Measurements from ENCODE around the gene BMP8A. TPM values are rescaled to one million over a fixed set of nuclear protein-coding genes. Genes with fewer than 3 reads are reported as not detected.

Gene BMP8A
- total RNA-seq, 1 experiment from 2014 or later, result 0.54 TPM

DNA sequence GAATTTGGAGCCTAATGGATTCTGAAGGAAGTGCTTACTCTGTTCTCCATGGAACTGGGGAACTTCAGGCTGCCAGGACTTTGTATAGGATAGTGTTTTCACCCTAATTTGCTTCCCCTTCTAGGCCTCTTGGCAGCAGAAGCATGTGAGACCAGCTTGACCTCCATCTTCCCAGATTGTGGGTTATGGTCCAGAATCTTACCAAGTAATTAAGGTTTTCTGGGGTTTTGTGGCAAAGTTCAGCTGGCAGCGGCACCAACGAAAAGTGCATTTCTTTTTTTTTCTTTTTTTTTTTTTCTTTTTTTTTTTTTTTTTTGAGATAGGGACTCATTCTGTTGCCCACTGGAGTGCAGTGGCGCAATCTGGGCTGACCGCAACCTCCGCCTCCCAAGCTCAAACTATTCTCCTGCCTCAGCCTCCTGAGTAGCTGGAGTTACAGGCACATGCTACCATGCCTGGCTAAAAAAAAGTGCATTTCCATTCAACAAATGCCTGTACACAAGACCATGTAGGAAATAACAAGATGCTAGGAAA, 3.4 kb upstream of the BMP8A start:
- Histone ChIP-seq H3K27ac (ENCODE audit: low read length) (no peak overlapping the region), H3K4me3 (ENCODE audit: low read depth in 2 of 2, low read length in 2 of 2) (no peak overlapping the region), H3K27me3 (ENCODE audit: control insufficient read depth, insufficient read depth, low read length) (no peaks in the 10 kb centered on the region), H3K4me1 (ENCODE audit: control insufficient read depth, insufficient read depth, low read length) (peaks cover 5% of the 10 kb centered on the region), H3K36me3 (ENCODE audit: control insufficient read depth, insufficient read depth, low read length) (peaks cover 26% of the 10 kb centered on the region), H3K9me3 (ENCODE audit: control insufficient read depth, insufficient read depth, low read depth, low read length) (no peaks in the 10 kb centered on the region)
- no peak for ATAC-seq
- intact Hi-C loops (cut with micrococcal nuclease; ENCODE audit: unreplicated experiment), result loop anchor here (5.0 kb wide), 1 partner anchor 49 kb away; no protein-coding TSS in a partner anchor
- BruUV-seq (replicated peaks), result no TSS peak
- ChIA-PET POLR2A (interaction anchor here (0.7 kb wide), 1 partner anchor 330 kb away, joined by 3 read pairs; no protein-coding TSS in a partner anchor), CTCF (no interaction called here)
- in situ Hi-C loops (cut with HindIII; ENCODE audit: low pct_unique_long_range_greater_than_20kb, low sequenced_read_pairs), result no loop called here
- no peak for DNase-seq (ENCODE audit: low read depth, low spot score)
- TF ChIP-seq POLR2AphosphoS5 (IDR thresholded peaks at IDR 0.05; ENCODE audit: low read depth, low read length) (no peak), TCF7L2 (IDR thresholded peaks at IDR 0.05; ENCODE audit: low read depth, low read length) (no peak), SIN3A (IDR thresholded peaks at IDR 0.05; ENCODE audit: borderline replicate concordance, insufficient read depth, low read depth, low read length) (no peak), REST (IDR thresholded peaks at IDR 0.05; ENCODE audit: insufficient read depth in 1 of 2, low read depth in 2 of 2, low read length in 1 of 2) (no peak)
- TF ChIP-seq, protein P1, sequence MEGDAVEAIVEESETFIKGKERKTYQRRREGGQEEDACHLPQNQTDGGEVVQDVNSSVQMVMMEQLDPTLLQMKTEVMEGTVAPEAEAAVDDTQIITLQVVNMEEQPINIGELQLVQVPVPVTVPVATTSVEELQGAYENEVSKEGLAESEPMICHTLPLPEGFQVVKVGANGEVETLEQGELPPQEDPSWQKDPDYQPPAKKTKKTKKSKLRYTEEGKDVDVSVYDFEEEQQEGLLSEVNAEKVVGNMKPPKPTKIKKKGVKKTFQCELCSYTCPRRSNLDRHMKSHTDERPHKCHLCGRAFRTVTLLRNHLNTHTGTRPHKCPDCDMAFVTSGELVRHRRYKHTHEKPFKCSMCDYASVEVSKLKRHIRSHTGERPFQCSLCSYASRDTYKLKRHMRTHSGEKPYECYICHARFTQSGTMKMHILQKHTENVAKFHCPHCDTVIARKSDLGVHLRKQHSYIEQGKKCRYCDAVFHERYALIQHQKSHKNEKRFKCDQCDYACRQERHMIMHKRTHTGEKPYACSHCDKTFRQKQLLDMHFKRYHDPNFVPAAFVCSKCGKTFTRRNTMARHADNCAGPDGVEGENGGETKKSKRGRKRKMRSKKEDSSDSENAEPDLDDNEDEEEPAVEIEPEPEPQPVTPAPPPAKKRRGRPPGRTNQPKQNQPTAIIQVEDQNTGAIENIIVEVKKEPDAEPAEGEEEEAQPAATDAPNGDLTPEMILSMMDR (IDR thresholded peaks at IDR 0.05), result no peak

- DNase-seq (ENCODE audit: low read depth, low spot score) (no peak), ATAC-seq (peak; percentile 1; the same call in 1 of the 2 replicates)
- intact Hi-C loops (cut with micrococcal nuclease; ENCODE audit: unreplicated experiment) (loop anchor here (5.0 kb wide), 1 partner anchor 48 kb away; no protein-coding TSS in a partner anchor), in situ Hi-C loops (cut with HindIII; ENCODE audit: low pct_unique_long_range_greater_than_20kb, low sequenced_read_pairs) (no loop called here)
- BruUV-seq (replicated peaks), result no TSS peak
- peak overlapping the region; percentile 52 for H3K27ac ChIP-seq (ENCODE audit: low read length)
- H3K4me3 ChIP-seq (ENCODE audit: low read depth in 2 of 2, low read length in 2 of 2), result no peak overlapping the region
- ChIA-PET POLR2A (interaction anchor here (0.7 kb wide), 1 partner anchor 331 kb away, joined by 3 read pairs; no protein-coding TSS in a partner anchor), CTCF (interaction anchor here (0.5 kb wide), 1 partner anchor 54 kb away, joined by 4 read pairs; no protein-coding TSS in a partner anchor)
- no peaks in the 10 kb centered on the region for H3K9me3 ChIP-seq (ENCODE audit: control insufficient read depth, insufficient read depth, low read depth, low read length)
- no peaks in the 10 kb centered on the region for H3K27me3 ChIP-seq (ENCODE audit: control insufficient read depth, insufficient read depth, low read length)
- peaks cover 23% of the 10 kb centered on the region for H3K36me3 ChIP-seq (ENCODE audit: control insufficient read depth, insufficient read depth, low read length)
- TF ChIP-seq, protein P1 (IDR thresholded peaks at IDR 0.05), result no peak
- TF ChIP-seq REST (IDR thresholded peaks at IDR 0.05; ENCODE audit: insufficient read depth in 1 of 2, low read depth in 2 of 2, low read length in 1 of 2), result no peak
- TF ChIP-seq TCF7L2 (IDR thresholded peaks at IDR 0.05; ENCODE audit: low read depth, low read length), result no peak
- TF ChIP-seq SIN3A (IDR thresholded peaks at IDR 0.05; ENCODE audit: borderline replicate concordance, insufficient read depth, low read depth, low read length), result no peak
- TF ChIP-seq POLR2AphosphoS5 (IDR thresholded peaks at IDR 0.05; ENCODE audit: low read depth, low read length), result no peak
- peaks cover 5% of the 10 kb centered on the region for H3K4me1 ChIP-seq (ENCODE audit: control insufficient read depth, insufficient read depth, low read length)
These were observed 2.5 kb upstream of the BMP8A start for GRCh38 chr1:39488793-39489566.

Measured in Panc1 (cell line).